ENCODE data around the gene ACOT4.

ACOT4 gene

DNA sequence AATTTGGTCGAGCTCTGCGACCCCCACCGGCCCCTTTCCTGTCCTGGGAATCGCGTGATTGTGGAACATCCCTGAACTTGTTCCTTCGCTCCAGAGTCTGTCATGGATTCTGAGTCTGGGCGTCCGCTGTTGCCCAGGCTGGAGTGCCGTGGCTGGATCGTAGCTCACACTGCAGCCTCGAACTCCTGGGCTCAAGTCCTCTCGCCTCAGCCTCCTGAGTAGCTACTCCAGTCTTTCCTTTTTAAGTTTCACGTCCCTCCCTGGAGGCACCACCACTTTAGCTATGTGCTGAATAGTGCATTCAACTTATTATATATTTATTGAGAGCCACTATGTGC, 21.3 kb downstream of the ACOT4 start:
- H3K4me3 ChIP-seq (ENCODE audit: low read depth, low read length) = peak overlapping the region; percentile 71
- H3K9me3 ChIP-seq (ENCODE audit: control insufficient read depth, insufficient read depth, low read length) = no peaks in the 10 kb centered on the region
- H3K27me3 ChIP-seq (ENCODE audit: control insufficient read depth, insufficient read depth, low read length) = peaks cover 13% of the 10 kb centered on the region
- peak overlapping the region; percentile 31; the same call in 1 of the 2 replicates for H3K9ac ChIP-seq (ENCODE audit: low read depth, low read length)
- no peak overlapping the region for H3K27ac ChIP-seq (ENCODE audit: low read depth, low read length)
- no peaks in the 10 kb centered on the region for H3K36me3 ChIP-seq (ENCODE audit: control insufficient read depth, insufficient read depth, low read length)
- H3K4me1 ChIP-seq (ENCODE audit: control insufficient read depth, insufficient read depth, low read length) = peaks cover 6% of the 10 kb centered on the region

DNA sequence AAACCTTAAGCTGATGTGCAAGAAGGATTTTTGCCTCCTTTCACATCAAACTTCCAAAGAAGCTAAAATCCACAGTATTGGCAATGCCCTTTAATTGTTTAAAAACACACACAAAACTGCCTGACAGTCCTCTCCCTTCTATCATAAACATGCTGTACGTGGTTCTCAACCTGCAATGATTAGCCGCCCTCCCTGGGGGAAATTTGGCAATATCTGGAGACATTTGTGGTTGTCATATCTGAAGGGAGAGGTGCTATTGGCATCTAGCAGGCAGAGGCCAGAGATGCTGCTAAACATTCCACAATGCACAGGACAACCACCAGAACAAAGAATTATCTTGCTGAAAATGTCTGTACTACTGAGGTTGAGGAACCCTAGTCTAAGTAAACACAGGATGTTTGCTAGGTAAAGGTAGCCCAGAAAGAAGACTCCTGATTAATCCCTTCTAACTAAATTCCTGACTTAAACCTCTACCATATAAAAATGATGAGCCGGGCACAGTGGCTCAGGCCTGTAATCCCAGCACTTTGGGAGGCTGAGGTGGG, 21.8 kb downstream of the ACOT4 start:
- Histone ChIP-seq H3K4me3 (ENCODE audit: low read depth, low read length) (no peak overlapping the region), H3K27ac (ENCODE audit: low read depth, low read length) (no peak overlapping the region), H3K9ac (ENCODE audit: low read depth, low read length) (no peak overlapping the region)

DNA sequence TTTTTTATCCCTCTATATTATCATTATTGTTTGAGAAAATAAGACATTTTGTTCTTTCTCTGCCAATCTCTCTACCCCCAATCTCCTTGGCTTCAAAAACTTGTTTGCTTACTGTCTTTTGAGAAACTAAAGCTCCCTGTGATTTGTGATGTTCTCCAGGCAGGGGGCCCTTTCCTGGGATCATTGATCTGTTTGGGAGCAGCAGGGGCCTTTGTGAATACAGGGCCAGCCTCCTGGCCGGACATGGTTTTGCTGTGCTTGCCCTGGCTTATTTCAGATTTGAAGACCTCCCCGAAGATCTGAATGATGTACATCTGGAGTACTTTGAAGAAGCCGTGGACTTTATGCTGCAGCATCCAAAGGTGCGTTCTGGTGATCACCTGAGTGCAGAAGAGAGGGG, 25.2 kb downstream of the ACOT4 start:
- Histone ChIP-seq H3K4me1 (ENCODE audit: control insufficient read depth, insufficient read depth, low read length) (peaks cover 6% of the 10 kb centered on the region), H3K27me3 (ENCODE audit: control insufficient read depth, insufficient read depth, low read length) (peaks cover 13% of the 10 kb centered on the region), H3K27ac (ENCODE audit: low read depth, low read length) (no peak overlapping the region), H3K36me3 (ENCODE audit: control insufficient read depth, insufficient read depth, low read length) (no peaks in the 10 kb centered on the region), H3K4me3 (ENCODE audit: low read depth, low read length) (no peak overlapping the region), H3K9me3 (ENCODE audit: control insufficient read depth, insufficient read depth, low read length) (no peaks in the 10 kb centered on the region), H3K9ac (ENCODE audit: low read depth, low read length) (no peak overlapping the region)

More for the DNA sequence above, 21.8 kb downstream of the ACOT4 start:
- peaks cover 6% of the 10 kb centered on the region for H3K4me1 ChIP-seq (ENCODE audit: control insufficient read depth, insufficient read depth, low read length)
- no peaks in the 10 kb centered on the region for H3K9me3 ChIP-seq (ENCODE audit: control insufficient read depth, insufficient read depth, low read length)
- peaks cover 13% of the 10 kb centered on the region for H3K27me3 ChIP-seq (ENCODE audit: control insufficient read depth, insufficient read depth, low read length)
- no peaks in the 10 kb centered on the region for H3K36me3 ChIP-seq (ENCODE audit: control insufficient read depth, insufficient read depth, low read length)

DNA sequence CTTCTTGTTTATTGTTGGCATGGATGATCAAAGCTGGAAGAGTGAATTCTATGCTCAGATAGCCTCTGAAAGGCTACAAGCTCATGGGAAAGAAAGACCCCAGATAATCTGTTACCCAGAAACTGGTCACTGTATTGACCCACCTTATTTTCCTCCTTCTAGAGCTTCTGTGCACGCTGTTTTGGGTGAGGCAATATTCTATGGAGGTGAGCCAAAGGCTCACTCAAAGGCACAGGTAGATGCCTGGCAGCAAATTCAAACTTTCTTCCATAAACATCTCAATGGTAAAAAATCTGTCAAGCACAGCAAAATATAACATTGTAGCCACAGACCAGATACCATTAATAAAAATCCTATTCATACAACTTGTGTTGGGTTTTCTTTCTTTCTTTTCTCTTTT, 27.9 kb downstream of the ACOT4 start:
- H3K4me1 ChIP-seq (ENCODE audit: control insufficient read depth, insufficient read depth, low read length) = peaks cover 6% of the 10 kb centered on the region
- no peak overlapping the region for H3K4me3 ChIP-seq (ENCODE audit: low read depth, low read length)
- H3K27me3 ChIP-seq (ENCODE audit: control insufficient read depth, insufficient read depth, low read length) = no peaks in the 10 kb centered on the region; the same call in 1 of the 2 replicates
- no peak overlapping the region for H3K9ac ChIP-seq (ENCODE audit: low read depth, low read length)
- no peak overlapping the region for H3K27ac ChIP-seq (ENCODE audit: low read depth, low read length)
- H3K36me3 ChIP-seq (ENCODE audit: control insufficient read depth, insufficient read depth, low read length) = no peaks in the 10 kb centered on the region
- H3K9me3 ChIP-seq (ENCODE audit: control insufficient read depth, insufficient read depth, low read length) = no peaks in the 10 kb centered on the region

DNA sequence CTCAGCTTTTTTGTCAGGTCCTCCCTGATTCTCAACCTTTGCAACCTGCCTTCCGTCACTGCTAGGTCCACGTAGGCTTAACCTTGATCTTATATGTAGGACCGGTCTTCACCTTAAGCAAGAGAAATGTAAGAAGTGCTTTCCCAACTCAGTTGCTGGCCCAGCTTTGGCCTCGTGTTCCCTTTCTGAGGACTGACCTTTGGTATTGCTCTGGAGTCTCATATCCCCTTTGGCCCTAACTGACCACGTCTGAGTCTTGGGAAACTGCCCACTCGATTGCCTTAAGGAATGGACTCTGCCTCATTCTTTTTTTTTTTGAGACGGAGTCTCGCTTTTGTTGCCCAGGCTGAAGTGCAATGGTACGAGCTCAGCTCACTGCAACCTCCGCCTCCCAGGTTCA, 28.6 kb downstream of the ACOT4 start:
- Histone ChIP-seq H3K4me1 (ENCODE audit: control insufficient read depth, insufficient read depth, low read length) (peaks cover 6% of the 10 kb centered on the region), H3K27ac (ENCODE audit: low read depth, low read length) (no peak overlapping the region), H3K36me3 (ENCODE audit: control insufficient read depth, insufficient read depth, low read length) (no peaks in the 10 kb centered on the region), H3K9me3 (ENCODE audit: control insufficient read depth, insufficient read depth, low read length) (no peaks in the 10 kb centered on the region), H3K4me3 (ENCODE audit: low read depth, low read length) (no peak overlapping the region), H3K27me3 (ENCODE audit: control insufficient read depth, insufficient read depth, low read length) (no peaks in the 10 kb centered on the region; the same call in 1 of the 2 replicates), H3K9ac (ENCODE audit: low read depth, low read length) (no peak overlapping the region)

DNA sequence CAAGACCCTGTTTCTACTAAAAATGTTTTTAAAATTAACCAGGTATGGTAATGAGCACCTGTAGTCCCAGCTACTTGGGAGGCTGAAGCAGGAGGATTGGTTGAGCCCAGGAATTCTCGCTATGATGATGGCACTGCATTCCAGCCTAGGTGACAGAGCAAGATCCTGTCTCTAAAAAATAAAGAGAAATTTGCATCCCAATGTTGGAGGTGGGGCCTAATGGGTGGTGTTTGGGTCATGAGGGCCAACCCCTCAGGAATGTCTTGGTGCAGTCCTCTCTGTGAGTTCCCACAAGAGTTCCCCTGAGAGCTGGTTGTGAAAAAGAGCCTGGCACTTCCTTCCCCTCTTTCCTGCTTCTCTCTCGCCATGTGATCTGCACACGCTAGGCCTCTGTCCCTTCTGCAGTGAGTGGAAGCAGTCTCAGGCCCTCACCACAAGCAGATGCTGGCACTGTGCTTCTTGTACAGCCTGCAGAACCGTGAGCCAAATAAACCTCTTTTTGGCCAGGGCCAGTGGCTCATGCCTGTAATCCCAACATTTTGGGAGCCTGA, 31.9 kb downstream of the ACOT4 start:
- Histone ChIP-seq H3K27ac (ENCODE audit: low read depth, low read length) (peak overlapping the region; percentile 28), H3K4me1 (ENCODE audit: control insufficient read depth, insufficient read depth, low read length) (no peaks in the 10 kb centered on the region), H3K36me3 (ENCODE audit: control insufficient read depth, insufficient read depth, low read length) (no peaks in the 10 kb centered on the region), H3K9ac (ENCODE audit: low read depth, low read length) (no peak overlapping the region), H3K4me3 (ENCODE audit: low read depth, low read length) (no peak overlapping the region), H3K9me3 (ENCODE audit: control insufficient read depth, insufficient read depth, low read length) (no peaks in the 10 kb centered on the region), H3K27me3 (ENCODE audit: control insufficient read depth, insufficient read depth, low read length) (no peaks in the 10 kb centered on the region)

DNA sequence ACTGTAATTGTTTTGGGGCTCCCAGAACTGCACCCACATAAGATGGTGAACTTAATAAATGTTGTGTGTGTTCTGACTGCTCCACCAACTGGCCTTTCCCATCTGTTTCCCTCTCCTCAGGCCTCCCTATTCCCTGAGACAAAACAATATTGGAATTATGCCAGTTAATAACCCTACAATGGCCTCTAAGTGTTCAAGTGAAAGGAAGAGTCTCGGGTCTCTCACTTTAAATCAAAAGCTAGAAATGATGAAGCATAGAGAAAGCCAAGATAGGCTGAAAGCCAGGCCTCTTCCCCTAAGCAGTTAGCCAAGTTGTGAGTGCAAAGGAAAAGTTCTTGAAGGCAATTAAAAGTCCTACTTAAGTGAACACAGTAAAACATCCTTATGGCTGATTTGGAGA, 34.0 kb downstream of the ACOT4 start:
- Histone ChIP-seq H3K27me3 (ENCODE audit: control insufficient read depth, insufficient read depth, low read length) (no peaks in the 10 kb centered on the region), H3K36me3 (ENCODE audit: control insufficient read depth, insufficient read depth, low read length) (no peaks in the 10 kb centered on the region), H3K4me1 (ENCODE audit: control insufficient read depth, insufficient read depth, low read length) (no peaks in the 10 kb centered on the region), H3K27ac (ENCODE audit: low read depth, low read length) (no peak overlapping the region), H3K9ac (ENCODE audit: low read depth, low read length) (no peak overlapping the region), H3K9me3 (ENCODE audit: control insufficient read depth, insufficient read depth, low read length) (no peaks in the 10 kb centered on the region), H3K4me3 (ENCODE audit: low read depth, low read length) (no peak overlapping the region)

DNA sequence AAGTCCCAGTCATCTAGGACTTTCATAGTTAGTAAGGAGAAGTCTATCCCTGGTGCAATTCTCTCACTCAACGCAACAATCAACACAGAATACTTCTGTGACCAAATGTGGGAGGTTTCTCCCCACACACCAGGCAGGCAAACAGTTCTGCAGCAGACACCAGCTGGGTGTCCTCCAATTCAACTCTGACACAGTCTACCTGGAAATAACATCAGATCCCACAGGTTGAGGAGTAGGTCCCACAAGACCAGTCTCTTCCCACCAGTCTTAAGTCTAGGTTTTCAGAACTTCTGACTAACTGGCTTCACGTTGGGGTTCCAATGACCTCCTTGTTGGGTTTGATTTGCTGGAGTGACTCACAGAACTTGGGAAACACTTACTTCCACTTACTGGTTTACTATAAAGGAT, 35.5 kb downstream of the ACOT4 start:
- H3K4me1 ChIP-seq (ENCODE audit: control insufficient read depth, insufficient read depth, low read length) = no peaks in the 10 kb centered on the region
- no peak overlapping the region for H3K4me3 ChIP-seq (ENCODE audit: low read depth, low read length)
- no peak overlapping the region for H3K9ac ChIP-seq (ENCODE audit: low read depth, low read length)
- no peaks in the 10 kb centered on the region for H3K27me3 ChIP-seq (ENCODE audit: control insufficient read depth, insufficient read depth, low read length)
- no peaks in the 10 kb centered on the region for H3K9me3 ChIP-seq (ENCODE audit: control insufficient read depth, insufficient read depth, low read length)
- no peaks in the 10 kb centered on the region for H3K36me3 ChIP-seq (ENCODE audit: control insufficient read depth, insufficient read depth, low read length)
- H3K27ac ChIP-seq (ENCODE audit: low read depth, low read length) = no peak overlapping the region

DNA sequence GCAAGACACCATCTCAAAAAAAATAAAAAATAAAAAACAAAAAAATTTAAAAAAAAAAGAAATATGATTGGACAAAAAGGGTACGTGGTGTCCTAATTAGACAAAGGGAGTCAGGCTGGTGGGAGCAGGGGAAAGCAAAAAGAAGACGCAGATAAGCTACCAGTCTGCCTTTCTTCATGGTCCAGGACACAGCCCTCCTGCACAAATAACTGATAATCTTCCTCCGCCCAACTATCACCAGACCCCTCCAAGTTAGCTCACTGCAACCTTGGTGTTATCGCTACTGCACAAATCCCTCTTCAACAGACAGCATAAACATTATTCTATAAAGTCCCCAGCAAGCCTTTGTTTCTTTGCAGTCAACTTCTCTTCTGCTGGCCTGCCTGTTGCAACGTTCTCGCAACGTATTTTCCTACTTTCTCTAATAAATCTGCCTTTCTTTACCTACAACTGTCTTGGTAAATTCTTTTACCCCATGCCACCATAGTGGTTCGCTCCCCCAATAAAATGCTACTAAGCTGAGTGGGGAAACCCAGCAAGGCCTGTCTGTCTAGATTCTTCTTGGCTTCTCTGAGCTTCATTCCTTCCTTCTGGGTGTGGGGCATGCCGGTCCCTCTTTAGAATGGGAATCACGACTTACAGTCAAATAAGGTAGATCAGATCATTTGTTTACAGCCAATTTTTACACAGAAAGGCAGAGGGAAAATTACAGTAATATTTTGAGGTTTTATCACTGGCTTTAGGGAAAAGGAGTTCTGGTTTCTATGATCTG, 38.5 kb downstream of the ACOT4 start:
- no peak overlapping the region for H3K27ac ChIP-seq (ENCODE audit: low read depth, low read length)

DNA sequence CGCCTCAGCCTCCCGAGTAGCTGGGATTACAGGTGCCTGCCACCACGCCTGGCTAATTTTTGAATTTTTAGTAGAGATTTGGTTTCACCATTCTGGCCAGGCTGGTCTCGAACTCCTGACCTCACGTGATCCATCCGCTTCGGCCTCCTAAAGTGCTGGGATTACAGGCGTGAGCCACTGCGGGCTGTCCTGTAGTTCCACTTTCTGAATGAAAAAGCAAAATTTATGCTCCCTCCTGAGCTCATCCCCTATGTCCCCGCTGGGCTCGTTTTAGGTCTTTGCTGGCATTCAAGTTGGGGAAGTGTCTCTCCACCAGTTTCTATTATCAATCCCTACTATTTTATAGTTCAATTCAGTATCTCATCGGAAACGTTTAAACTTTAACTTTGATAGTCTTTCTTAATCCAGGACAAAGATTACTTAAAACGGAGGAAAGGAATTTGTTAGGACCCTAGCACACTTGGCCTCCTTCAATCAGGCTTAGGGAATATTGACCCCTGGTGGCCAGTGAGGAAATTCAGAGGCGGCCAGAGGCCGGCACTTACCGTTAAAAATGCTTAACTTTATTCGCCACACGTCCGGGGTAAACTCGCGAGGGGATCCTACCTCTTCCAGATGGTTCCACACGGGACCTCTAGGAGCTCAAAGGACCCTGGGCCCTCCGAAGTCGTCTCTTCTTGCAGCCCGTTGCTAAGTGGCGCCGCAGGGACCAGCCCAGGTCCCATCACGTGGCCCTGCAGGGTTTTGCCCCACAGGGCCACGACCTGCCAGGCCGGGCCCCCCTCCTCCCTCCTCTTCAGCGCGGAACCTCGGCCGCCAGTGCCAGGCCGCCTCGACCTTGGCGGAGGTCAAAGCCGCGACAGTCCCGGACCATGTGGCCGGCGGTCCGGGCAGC, 41.7 kb downstream of the ACOT4 start:
- Histone ChIP-seq H3K36me3 (ENCODE audit: control insufficient read depth, insufficient read depth, low read length) (no peaks in the 10 kb centered on the region), H3K4me1 (ENCODE audit: control insufficient read depth, insufficient read depth, low read length) (peaks cover 5% of the 10 kb centered on the region), H3K9me3 (ENCODE audit: control insufficient read depth, insufficient read depth, low read length) (no peaks in the 10 kb centered on the region), H3K27ac (ENCODE audit: low read depth, low read length) (no peak overlapping the region), H3K27me3 (ENCODE audit: control insufficient read depth, insufficient read depth, low read length) (no peaks in the 10 kb centered on the region), H3K9ac (ENCODE audit: low read depth, low read length) (peak overlapping the region; percentile 67), H3K4me3 (ENCODE audit: low read depth, low read length) (peak overlapping the region; percentile 66)

More for the DNA sequence above, 38.5 kb downstream of the ACOT4 start:
- no peaks in the 10 kb centered on the region for H3K36me3 ChIP-seq (ENCODE audit: control insufficient read depth, insufficient read depth, low read length)
- H3K27me3 ChIP-seq (ENCODE audit: control insufficient read depth, insufficient read depth, low read length) = no peaks in the 10 kb centered on the region
- no peaks in the 10 kb centered on the region for H3K9me3 ChIP-seq (ENCODE audit: control insufficient read depth, insufficient read depth, low read length)
- peaks cover 5% of the 10 kb centered on the region for H3K4me1 ChIP-seq (ENCODE audit: control insufficient read depth, insufficient read depth, low read length)
- no peak overlapping the region for H3K4me3 ChIP-seq (ENCODE audit: low read depth, low read length)
- no peak overlapping the region for H3K9ac ChIP-seq (ENCODE audit: low read depth, low read length)

Measured in HUES48 (cell line).